NB4 (cell line): ENCODE measurements around the gene NTM.

Source experiments
- CTCF ChIP-seq: IDR thresholded peaks from one replicate; pipeline ENCODE4 v1.5.1; 2012; ENCODE audit warnings: low read depth, low read length
- POLR2A ChIP-seq: IDR thresholded peaks from 2 replicates; pipeline ENCODE4 v1.6.1; 2011; ENCODE audit warnings: mild to moderate bottlenecking; ENCODE audit not compliant: insufficient read length; ENCODE audit errors: extremely low read depth

GRCh38 chr11:131957875-131958274, 587.5 kb downstream of the NTM start:
- TF ChIP-seq CTCF (no peak), POLR2A (no peak)
